ENCODE results near the gene FRMD5.
"Not testable (repeated sequence)": the region's sequence is repeated elsewhere in the genome, so short reads cannot be mapped to it uniquely, and the experiment has no call there.

FRMD5 gene

DNA sequence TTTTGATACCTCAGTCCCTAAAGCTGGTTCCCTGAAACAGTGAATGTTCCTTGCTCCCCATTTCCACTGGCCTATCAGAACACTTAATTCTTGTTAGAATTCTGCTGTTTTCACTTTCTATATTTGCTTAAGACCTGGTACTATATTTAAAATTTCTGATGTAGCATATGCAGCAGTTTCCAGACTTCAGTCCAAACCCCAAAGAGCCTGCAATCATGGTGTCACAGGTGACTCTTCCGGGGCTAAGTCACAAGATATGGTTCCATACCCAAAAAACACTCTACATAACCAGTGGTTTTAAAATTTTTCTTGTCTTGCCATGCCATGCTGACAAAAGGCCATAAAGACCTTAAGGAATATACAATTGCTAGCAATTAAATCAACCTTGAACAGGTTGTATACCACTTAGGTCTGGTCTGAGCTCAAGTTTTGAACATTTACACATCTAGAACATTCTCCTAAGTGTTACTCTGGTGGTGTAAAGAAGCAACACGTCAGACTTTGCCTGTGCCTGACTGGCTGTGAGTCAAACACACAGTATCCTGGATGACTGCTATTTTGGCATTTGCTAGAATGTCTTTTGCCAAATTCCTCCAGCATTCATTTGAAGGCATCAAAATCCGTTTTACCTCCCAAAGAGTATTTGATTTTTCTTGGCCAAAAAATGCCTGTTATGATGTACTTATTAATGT lies 160.0 kb downstream of the FRMD5 start:
- no peak for DNase-seq (ENCODE audit: low read depth in 3 of 3, low spot score in 1 of 3)

DNA sequence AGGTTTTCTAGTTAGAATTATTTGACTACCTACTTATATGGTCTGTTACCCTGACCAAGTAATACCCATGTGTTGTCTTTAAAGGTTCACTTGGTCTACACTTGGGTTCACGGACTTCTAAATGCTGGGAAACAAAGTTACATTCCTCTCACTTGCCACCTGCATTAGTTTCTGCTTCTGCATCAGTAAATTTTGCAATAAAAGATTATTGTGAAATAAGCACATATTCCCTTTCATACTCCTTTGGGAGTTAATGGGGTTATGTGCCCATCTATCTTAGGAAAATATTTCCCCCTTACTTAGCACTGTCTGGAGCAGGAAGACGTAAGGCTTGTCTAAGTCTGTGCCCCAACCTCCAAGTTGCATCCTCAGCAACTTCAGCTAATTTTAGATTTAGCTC lies 160.7 kb downstream of the FRMD5 start:
- DNase-seq (ENCODE audit: low read depth in 3 of 3, low spot score in 1 of 3), result no peak

DNA sequence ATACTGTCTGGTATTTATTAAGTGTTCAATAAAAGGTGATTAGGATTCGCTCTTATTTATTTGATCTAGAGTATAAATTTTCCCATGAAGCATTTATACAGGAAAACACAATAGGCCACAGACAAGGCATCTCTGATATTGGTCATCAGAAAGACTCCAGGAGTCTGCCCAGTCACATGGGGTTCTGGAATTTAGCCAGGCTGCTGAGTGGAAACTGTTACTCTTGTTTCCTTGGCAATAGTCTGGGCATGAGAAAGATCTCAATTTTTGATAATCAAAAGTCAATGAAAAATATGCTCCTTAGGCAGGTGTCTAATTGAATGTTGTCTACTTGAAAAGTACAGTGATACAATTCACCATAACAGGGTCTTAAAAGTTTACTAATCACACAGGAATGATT lies 161.2 kb downstream of the FRMD5 start:
- no peak for DNase-seq (ENCODE audit: low read depth in 3 of 3, low spot score in 1 of 3)

DNA sequence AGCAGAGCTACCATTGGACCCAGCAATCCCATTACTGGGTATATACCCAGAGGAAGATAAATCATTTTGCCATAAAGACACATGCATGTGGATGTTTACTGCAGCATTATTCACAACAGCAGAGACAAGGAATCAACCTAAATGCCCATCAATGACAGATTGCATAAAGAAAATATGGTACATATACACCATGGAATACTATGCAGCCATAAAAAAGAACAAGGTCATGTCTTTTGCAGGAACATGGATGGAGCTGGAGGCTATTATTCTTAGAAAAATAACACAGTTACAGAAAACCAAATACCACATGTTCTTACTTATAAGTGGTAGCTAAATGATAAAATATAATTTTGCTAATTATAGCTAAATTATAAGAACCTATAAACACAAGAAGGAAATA lies 162.3 kb downstream of the FRMD5 start:
- not testable (repeated sequence) for DNase-seq (ENCODE audit: low read depth in 3 of 3, low spot score in 1 of 3)

DNA sequence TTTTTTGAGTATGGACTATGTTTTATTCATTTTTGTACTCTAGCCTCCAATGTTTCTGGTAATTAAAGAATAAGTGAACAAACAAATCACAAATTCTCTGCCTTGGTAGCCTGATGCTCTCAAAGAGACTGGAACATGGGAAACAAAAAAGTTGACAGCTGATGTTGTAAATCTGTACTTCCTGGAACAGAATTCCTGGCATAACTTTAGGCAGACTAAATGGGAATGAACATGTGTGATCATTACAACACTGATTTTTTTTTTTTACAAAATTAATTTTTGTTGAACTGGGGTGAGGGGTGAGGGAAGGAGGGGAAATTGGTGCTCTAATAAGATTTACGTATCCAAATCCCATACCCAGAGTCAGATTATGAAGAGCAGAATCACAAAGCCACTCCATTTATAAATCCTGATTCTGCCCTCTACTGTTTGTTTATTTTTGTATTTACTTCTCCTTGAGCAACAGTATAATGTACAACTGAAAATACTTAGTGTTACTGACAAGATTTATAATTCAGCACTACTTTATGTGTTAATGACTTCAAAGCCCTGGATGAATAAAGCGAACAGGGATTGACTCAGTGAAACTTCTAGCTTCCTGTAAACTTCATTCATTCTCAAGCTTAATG lies 165.0 kb downstream of the FRMD5 start:
- DNase-seq (ENCODE audit: low read depth in 3 of 3, low spot score in 1 of 3), result no peak

DNA sequence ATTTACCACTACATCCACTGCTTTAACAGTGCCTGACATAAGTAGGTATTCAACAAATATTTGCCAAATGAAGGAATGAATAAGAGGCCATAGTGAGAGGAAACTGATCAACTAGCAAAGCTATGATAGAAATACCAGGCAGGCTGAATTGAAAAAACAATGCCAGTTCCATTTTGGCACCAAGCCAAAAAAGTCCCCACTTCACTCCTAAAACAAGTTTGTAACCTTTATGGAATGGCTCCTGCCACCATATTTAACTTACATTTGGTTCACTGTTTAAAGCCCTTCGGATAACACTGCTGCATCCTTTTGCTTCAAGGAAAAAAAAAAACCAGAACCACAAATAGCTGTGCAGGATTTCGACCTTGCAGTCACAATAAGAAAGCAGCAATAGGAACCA lies 166.1 kb downstream of the FRMD5 start:
- DNase-seq (ENCODE audit: low read depth in 3 of 3, low spot score in 1 of 3), result no peak

DNA sequence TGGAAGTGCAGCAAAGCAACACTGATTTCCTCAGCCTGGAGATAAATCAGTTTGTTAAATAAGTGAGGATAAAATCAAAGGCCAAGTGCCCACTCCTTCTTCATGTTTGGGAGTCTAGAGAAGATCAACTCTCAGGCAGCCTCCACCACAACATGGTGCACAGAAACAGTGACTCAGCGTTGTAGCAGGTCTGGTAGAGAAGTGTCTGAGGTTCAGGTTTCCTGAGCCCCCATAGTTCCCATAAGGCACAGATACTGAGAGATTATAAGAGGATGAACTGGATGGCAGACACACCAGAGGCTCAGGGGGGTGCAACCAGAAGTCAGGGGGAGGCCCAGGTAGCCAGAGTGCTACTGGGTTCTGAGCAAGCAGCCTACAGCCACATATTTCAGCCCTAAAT lies 166.7 kb downstream of the FRMD5 start:
- no peak for DNase-seq (ENCODE audit: low read depth in 3 of 3, low spot score in 1 of 3)

DNA sequence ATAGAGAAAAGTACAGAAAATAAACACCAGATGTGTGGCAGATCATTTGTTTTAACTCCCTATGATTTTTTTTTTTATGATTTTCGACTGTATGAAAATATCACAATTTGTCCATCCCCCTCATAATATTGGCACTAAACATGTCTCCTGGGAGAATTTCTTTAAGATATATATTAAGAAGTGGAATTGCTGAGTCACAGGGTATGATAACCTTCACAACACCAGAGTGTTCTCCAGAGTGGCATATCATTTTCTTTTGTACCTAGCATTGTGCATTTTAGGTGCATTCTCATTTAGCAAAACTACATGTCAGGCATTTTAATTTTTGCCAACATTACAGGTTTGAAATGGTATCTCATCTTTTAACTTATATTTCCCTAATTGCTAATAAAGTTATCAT lies 170.9 kb downstream of the FRMD5 start:
- no peak for DNase-seq (ENCODE audit: low read depth in 3 of 3, low spot score in 1 of 3)

DNA sequence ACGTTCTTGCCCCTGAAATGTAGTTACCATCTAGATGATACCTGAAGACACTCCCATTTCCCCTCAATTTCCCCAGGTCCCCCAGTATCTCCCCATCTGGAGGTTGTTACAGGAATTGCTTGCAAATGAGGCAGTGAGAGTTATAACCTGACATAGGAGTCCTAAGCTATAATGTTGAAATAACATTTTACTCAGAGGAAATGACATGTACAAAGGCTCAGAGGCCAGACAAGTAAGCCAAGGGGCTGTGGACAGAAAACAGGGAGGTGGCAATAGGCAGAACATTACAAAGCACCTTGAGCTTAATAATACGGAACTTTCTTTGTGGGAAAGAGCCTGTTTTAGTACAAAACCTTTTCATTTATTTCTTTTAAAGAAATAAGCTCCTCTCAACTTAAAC lies 171.9 kb downstream of the FRMD5 start:
- no peak for DNase-seq (ENCODE audit: low read depth in 3 of 3, low spot score in 1 of 3)

DNA sequence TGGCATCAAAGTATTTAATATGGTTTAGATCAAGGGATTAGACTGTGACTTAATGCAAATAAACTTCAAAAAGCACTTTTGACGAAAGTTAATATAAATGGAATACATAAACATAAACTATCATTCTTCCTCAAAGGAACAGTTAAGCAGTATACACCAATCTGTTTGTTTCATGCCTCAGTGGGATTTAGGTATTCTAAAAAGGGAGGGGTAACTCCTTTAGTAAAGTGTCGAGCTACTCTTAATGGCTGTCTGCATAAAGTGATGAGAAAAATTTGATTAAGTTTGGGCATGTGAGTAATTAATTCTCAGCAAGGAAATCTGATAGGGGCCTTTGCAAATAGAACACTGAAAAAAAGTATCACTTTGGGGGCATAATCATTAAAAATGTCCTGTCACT lies 176.9 kb downstream of the FRMD5 start:
- DNase-seq (ENCODE audit: low read depth in 3 of 3, low spot score in 1 of 3), result no peak

DNA sequence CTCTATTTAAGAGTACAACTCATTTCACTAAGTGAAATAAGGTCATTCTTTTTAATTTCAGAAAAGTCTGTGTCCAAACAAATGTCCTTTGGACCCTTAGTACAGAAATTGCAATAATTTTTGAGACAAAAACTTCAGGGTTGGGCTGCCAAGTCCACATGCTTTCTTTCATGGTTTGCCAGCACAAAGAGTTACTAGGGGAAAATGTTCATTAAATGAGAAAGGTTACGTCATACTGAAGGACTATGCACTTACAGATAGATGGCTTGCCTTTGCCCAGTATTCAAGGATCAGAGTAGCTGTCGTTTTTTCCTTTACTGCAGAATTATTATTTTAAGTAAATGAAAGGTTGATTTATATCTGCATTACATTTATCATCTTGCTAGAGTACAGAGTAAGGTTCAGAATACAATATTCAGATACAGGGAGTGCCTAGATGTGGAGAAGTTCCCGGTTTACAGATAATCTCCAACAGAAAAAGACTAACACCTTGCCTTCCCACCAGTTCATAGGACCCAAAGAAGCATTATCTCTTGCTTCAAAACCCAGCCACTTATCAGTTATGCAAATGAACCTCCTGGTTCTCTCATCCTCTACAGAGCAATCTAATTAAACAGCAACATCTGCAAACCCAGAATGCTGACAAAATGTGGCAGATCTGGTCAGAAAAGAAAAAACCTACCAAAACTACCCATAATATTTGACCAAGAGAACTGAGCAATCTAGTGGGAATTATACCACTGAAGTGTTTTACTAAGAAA lies 179.3 kb downstream of the FRMD5 start:
- DNase-seq (ENCODE audit: low read depth in 3 of 3, low spot score in 1 of 3), result no peak

DNA sequence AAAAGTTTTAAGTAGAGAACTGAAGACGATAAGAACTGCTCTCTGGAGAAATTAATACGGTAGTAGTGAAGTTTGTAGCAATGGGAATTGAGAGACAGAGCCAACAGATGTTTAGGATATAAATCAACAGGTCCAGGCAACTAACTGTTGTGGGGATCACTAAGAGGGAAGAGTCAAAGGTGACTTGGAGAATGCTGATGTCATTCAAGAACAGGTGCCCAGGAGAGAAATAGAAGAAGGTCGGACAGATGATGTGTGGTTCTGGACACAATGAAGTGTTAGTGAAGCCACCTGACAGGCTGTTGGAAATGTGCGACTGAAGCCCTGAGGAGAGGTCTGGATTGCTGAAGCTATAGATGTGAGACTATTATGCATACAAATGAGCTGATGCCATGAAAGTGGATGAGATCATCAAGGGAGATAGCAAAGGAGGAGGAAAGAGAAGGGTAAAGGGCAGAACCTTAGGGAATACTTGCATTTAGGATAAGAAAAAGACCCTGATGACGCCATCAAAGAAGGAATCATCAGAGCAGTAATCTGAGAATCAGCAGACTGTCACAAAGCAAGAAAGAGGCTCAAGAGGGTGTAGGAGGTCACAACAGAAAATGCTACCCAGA lies 183.7 kb downstream of the FRMD5 start:
- DNase-seq (ENCODE audit: low read depth in 3 of 3, low spot score in 1 of 3), result no peak

DNA sequence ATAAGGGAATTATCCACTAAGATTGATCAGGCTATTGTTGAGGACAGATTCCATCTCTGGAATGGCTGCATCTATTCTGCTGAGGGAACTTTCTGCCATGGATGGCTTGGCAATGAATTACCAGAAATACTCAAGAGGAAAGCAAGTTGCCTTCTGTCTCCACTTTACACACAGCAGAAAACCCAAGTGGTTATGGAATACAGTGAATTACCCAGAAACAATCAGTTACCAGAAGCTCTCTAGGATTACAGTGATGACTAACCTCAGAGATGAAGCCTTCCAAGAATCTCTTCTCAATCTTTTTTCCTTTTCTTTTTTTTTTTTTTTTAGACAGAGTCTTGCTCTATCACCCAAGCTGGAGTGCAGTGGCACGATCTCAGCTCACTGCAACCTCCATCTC lies 185.0 kb downstream of the FRMD5 start:
- no peak for DNase-seq (ENCODE audit: low read depth in 3 of 3, low spot score in 1 of 3)

DNA sequence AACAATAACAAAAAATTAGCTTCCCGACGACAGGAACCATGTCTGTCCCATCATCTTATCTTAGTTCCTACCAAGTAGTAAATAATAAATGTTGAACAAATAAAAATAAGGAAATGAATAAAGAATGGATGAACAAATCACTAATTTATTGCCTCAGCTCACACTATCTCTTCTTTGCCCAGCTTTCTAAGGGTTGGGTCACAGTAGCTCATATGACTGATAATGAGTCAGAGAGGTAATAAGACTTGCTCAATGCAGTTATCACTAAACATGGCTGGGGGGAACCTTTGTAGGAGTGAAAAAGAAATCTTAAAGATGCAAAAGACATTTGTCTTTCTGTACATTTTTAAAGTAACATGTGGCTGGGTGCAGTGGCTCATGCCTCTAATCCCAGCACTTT lies 186.0 kb downstream of the FRMD5 start:
- no peak for DNase-seq (ENCODE audit: low read depth in 3 of 3, low spot score in 1 of 3)

DNA sequence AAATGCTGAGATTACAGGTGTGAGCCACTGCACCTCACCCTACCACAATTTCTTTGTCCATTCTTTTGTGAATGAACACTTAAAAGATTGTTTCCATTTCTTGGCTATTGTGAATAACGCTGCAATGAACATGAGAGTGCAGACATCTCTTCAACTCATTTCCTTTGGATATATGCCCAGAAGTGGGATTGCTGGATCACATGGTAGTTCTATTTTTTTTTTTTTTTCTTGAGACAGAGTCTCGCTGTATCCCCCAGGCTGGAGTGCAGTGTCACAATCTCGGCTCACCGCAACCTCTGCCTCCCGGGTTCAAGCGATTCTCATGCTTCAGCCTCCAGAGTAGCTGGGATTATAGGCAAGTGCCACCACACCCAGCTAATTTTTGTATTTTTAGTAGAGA lies 194.8 kb downstream of the FRMD5 start:
- not testable (repeated sequence) for DNase-seq (ENCODE audit: low read depth in 3 of 3, low spot score in 1 of 3)

DNA sequence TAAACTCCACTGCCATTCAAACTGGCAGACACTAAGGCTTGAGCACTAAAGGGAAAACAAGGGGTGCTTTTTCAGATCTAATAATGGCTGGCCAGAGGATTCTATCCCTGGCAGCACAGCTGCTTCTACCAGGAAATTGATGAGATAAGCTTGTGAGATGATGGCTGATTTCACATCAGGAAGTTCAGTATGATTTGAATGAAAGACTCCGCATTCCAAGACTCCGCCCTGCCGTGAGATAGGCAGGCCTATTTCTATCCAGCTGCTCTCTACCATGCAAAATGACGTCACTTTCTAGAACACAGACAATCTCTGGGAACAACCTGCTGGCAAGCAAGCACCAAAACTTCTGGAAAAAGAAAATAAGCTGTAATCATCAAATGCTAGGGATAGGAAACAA lies 196.5 kb downstream of the FRMD5 start:
- DNase-seq (ENCODE audit: low read depth in 3 of 3, low spot score in 1 of 3), result no peak

DNA sequence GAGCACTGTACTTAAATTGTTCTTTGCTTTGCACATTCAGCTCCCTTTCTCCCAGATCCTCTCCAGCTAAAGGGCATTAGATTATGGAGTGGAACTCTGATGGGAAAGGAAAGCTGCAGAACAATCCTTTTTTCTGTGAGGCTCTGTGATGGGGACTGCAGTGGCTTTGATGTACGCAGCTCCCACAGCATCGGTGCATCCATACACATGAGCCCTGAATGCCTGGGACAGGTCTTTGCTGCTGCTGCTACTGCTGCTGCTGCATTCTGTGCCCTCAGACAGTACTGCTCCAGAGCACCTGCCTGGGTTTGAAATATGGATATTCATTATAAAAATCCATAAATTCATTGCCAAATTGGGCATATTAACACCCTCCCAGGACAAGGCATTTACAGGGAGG lies 203.9 kb downstream of the FRMD5 start:
- DNase-seq (ENCODE audit: low read depth in 3 of 3, low spot score in 1 of 3), result no peak

DNA sequence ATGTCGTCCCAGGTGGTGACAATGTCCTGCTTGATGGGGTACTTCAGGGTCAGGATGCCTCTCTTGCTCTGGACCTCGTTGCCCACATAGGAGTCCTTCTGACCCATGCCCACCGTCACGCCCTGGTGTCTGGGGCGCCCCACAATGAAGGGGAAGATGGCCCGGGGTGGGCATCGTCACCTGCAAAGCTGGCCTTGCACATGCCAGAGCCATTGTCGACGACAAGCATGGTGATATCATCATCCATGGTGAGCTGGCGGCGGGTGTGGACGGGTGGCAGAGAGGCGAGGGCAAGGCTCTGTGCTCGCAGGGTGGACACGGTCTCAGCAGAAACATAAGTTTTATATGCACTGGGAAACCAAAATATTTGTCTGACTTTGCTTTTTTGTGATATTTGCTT lies 205.1 kb downstream of the FRMD5 start:
- no peak for DNase-seq (ENCODE audit: low read depth in 3 of 3, low spot score in 1 of 3)

DNA sequence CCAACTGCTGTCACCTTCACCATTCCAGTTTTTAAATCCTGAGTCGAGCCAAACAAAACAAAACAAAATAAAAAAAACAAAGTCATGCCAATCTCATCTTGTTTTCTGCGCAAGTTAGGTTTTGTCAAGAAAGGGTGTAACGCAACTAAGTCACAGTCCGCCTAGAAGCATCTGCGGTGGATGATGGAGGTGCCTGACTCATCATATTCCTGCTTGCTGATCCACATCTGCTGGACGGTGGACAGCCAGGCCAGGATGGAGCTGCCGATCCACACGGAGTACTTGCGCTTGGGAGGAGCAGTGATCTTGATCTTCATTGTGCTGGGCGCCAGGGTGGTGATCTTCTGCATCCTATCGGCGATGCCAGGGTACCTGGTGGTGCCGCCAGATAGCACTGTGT lies 206.2 kb downstream of the FRMD5 start:
- DNase-seq (ENCODE audit: low read depth in 3 of 3, low spot score in 1 of 3), result no peak

DNA sequence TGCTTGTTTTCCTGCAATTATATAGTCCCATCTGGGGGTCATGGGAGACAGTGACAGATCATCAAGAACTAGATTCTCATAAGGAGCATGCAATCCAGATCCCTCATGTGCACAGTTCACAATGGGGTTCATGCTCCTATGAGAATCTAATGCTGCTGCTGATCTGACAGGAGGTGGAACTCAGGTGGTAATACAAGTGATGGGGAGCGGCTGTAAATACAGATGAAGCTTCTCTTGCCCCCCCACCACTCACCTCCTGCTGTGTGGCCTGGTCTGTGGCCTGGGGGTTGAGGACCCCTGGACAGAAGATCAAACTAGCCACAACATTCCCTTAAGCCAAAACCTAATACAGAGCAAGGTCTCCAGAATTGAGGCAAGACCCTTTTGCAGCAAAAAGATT lies 207.1 kb downstream of the FRMD5 start:
- DNase-seq (ENCODE audit: low read depth in 3 of 3, low spot score in 1 of 3), result no peak

DNA sequence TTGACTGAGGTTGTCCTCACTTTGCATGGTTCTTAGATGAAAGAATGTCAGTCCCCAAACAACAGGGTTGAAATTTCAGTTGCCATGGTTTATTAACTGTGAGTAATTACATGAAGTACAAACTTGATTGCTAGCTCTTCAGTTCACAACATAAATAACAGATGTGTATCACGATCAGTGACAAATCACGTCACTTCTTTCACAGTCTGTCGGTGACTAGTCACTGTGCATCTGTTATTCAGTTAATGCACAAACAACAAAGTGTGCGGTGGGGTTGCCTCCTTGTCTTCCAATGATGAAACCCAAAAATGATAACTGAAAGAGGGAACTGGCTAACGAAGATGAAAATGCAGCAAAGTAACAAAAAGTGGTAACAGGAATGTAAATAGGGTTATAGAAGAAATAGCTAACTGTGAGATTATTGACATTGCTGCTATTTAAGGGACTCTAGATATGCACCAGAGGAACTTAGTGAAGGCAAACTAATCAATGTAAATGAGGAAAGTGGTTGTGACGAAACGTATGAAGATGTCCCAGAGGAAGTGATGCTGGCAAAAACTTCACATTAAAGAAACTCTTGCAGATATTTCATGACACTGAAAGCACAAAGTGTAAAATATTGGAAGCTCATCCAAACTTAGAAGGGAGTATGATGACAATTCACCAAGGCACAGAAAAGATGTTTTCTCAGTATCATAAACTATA lies 208.9 kb downstream of the FRMD5 start:
- DNase-seq (ENCODE audit: low read depth in 3 of 3, low spot score in 1 of 3), result no peak
